Temporal lobe (tissue), 1 donor: ENCODE results near the gene KCNS1. TPM values are rescaled to one million over a fixed set of nuclear protein-coding genes. Genes with fewer than 3 reads are reported as not detected.

Source experiments
- total RNA-seq: library from RNA; depleted of rRNA; stranded (reverse); fragments of >200 nt; gene quantifications from one replicate; pipeline ENCODE4 v1.2.3, GENCODE V29; 2014

KCNS1 gene
- total RNA-seq, 1 donor from 2014 or later = 1.7 TPM

Other genes with a start within 250 kb of the KCNS1 start
- 138 TPM for gene YWHAB, start 215.4 kb downstream of the KCNS1 start, total RNA-seq
- 5.2 TPM for gene PABPC1L, start 191.1 kb downstream of the KCNS1 start, total RNA-seq
- 4.2 TPM for gene TOMM34, start 140.7 kb downstream of the KCNS1 start, total RNA-seq
- gene STK4, start 134.6 kb downstream of the KCNS1 start, total RNA-seq = 27.0 TPM
- gene WFDC5, start 14.0 kb upstream of the KCNS1 start, total RNA-seq = not detected
- gene WFDC12, start 23.3 kb upstream of the KCNS1 start, total RNA-seq = not detected
- gene PI3, start 73.8 kb upstream of the KCNS1 start, total RNA-seq = not detected
- not detected for gene SEMG1, start 105.9 kb upstream of the KCNS1 start, total RNA-seq
- not detected for gene SEMG2, start 120.2 kb upstream of the KCNS1 start, total RNA-seq
- gene SLPI, start 153.4 kb upstream of the KCNS1 start, total RNA-seq = not detected
- not detected for gene RBPJL, start 205.7 kb upstream of the KCNS1 start, total RNA-seq
- gene MATN4, start 207.2 kb upstream of the KCNS1 start, total RNA-seq = not detected
- 0.98 TPM for gene SDC4, start 247.3 kb upstream of the KCNS1 start, total RNA-seq